HL-60/S4 treated with phorbol 12-myristate 13-acetate at 8.2 ng/mL for 4 days and 3 days (cell line): Measurements from ENCODE around the gene CIRBP.
"Not testable (repeated sequence)": the region's sequence is repeated elsewhere in the genome, so short reads cannot be mapped to it uniquely, and the experiment has no call there.

Experiments used
- in situ Hi-C: fragments of 300-500 bp; cut with MboI; formaldehyde crosslinking; loops from 2 replicates; pipeline ENCODE4 v1.15.0; 2022; ENCODE audit warnings: low sequenced_read_pairs

The CIRBP gene

DNA sequence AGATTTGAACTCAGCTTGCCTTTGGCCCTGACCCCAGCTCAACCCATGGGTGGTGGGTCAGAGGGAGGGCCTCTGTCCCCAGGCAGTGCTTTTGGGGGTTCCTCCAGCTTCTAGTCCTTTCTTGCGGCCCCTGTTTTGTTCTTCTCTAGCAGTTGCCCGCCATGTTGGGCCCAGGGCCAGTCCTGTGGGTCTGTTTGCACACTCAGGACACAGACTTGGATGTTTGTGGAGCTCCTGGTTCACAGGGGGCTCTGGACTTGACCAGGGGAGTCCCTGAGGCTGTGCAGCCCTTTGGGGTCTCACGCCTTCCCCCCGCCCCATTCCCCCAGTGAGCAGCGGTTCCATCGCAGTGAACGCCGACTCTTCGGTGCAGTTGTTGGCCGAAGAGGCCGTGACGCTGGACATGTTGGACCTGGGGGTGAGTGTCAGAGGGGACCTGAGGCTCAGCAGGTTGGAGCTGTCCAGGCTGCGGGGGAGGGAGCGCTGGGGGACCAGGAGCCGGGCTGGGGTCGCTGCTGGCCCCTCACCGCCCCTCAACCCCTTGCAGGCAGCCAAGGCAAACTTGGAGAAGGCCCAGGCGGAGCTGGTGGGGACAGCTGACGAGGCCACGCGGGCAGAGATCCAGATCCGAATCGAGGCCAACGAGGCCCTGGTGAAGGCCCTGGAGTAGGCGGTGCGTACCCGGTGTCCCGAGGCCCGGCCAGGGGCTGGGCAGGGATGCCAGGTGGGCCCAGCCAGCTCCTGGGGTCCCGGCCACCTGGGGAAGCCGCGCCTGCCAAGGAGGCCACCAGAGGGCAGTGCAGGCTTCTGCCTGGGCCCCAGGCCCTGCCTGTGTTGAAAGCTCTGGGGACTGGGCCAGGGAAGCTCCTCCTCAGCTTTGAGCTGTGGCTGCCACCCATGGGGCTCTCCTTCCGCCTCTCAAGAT, 25.1 kb upstream of the CIRBP start:
- in situ Hi-C loops: no loop called here

DNA sequence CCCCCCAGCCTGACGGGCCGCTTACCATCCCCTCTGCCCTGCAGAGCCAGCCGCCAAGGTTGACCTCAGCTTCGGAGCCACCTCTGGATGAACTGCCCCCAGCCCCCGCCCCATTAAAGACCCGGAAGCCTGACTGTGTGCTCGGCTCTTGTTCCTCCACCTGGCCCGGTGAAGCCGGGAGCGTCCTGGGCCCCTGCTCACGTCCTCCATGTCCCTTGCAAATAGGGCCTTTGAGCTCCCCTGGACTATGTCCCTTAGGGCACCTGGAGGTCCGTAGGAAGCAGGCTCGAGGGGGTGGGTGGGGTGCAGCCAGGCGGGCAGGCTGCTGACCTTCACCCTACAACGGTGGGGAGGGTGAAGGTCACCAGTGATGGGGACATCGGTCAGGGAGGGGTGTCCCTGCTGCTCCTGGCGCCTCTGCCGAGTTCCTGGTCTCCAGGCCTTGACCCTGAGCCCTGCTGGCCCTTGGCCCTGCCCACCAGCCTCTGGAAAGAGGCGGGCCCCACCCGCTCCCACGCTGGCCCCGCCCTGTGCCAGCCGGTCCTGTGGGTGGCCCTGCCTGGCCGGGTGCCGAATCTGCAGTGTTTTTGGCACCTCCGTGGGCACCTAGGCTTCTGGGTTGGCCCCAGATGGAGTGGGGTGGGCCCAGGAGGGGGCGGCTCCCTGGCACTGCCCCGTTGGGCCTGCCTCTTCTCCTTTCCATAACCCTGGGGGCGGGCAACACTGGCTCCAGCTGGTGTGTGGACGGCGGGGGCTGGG, 24.3 kb upstream of the CIRBP start:
- in situ Hi-C loops: no loop called here

DNA sequence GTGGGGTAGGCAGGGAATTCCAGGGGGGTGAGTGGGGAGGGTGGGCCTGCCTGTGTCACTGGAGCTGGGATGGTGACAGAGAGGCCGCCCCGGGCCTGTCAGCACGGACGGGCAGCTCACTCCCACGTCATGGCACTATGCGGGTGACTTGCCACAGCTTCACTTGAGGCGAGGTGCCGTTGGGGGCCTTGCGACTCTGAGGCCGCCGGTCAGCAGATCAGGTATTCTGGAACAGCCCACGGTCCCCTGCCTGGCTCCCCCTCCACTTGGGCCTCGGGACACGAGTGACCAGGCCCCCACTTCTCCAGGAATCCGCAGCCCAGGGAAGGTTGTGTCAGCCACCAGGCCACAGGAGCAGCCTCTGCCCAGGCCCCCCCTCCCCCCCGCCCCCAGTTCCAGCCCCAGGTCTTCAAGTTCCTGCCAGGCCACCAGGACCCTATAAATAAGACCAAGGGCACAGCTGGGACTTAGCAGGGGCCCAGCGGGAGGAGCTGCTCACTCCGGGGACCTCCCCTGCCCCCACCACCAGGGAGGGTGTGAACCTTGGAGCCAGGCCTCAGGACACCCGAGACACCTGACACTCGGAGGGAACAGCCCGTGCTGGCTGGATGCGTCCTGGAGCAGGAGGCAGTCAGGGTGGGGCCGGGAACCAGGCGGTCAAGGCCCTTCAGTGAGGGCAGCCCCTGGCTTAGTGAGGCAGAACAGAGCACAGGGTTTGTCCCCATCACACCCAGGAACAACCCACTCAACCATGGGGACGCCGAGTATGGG, 23.5 kb upstream of the CIRBP start:
- in situ Hi-C loops: no loop called here

DNA sequence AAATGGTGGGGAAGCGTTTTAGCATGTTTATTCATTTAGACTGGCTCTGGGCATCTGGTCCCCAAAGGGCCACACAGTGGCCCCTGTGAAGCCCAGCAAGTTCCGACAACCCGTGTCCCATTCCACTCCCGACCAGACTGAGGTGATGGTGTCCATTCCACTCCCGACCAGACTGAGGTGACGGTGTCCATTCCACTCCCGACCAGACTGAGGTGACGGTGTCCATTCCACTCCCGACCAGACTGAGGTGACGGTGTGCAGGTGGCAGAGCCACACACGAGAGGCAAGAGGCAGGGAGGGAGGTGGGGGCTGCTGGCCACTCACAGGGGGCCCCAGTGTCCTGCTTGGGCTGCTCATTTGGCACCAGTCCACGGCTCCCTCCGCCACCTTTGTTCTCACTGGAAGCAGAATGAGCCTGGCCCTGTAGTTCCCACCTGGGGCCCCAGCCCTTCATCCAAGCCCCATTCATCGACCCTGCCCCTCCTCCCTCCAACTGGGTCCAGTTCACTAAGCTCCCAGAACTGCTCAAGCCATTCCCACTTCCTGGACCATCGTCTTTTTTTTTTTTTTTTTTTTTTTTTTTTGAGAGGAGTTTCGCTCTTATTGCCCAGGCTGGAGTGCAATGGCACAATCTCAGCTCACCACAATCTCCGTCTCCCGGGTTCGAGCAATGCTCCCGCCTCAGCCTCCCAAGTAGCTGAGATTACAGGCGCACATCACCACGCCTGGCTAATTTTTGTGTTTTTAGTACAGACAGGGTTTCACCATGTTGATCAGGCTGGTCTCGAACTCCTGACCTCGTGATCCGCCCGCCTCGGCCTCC, 22.7 kb upstream of the CIRBP start:
- in situ Hi-C loops: not testable (repeated sequence)

DNA sequence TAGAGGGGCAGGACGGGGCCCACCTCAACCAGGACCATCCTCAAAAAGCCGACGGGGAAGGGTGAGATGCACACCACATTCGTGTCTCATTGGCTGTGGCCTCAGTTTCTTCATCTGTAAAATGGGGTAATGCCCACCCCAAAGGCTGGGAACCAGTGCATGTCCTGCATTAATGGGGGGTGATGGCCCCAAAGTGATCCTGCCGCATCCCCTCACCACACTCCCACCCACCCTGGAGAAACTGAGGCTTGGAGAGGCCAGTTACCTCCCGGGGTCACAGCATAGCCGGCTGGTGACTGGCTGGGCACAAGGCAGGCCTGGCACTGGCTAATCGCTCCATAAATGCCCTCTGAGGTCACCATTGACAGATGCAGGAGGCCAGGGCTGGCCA, 21.4 kb upstream of the CIRBP start:
- in situ Hi-C loops: no loop called here

DNA sequence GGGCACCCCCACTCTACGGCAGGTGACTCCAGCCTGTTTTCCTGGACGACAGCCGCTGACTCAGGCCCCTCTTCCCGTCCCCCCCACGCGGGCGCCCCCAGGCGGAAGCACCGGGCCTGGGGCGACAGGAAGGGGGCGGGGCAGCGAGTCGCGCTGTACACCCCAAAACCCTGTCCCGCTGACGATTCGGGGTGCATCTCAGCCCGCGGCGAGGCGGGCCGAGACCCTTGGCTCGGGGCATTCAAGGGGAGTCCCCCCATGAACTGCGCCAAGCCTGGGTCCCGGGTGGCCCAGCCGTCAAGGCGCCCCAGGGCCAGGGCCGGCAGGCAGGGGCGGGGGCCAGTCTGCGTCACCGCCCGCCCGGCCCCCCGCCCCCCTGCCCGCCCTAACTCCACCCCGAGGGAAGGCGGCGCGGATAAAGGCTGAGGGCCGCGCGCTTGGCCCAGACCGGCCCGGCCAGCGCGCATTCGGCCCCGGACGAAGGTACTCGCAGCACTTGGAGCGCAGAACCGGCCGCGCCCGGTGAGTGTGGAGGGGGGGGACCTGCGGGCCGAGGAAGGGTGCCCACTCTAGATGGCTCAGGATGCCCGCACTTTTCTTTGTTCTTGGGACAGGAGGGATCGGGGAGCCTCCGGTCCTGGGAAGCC, 20.9 kb upstream of the CIRBP start, which contains the start of gene MIDN:
Gene MIDN, plus strand, starts transcription at position 445 of the 647 bp plus-strand sequence. CDS start 1,714 bp downstream, outside the sequence.
- in situ Hi-C loops: no loop called here

DNA sequence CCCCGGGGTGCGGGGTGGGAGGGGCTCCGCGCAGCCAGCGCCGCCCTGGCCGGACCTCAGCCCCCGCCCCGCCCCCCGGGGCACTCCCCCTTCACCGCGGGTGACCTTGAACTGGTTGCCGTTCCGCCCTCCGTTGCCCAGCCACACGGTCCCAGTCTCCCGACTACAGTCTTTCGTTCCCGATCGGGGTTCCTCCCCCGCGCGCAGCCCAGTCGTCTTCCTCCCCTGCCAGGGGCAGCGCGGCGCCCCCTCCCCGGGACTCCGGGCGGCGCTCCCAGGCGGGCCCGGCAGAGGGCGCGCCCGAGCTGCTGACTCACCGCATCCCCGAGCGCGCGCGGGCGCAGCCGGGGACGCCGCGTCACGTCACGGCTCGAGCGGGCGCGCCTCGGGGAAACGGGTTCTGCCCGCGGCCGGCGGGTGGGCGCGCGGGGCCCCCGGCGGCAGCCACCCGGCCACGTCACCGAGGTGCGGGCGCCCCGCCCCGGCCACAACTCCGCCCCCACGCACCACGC, 20.3 kb upstream of the CIRBP start:
- in situ Hi-C loops: no loop called here

DNA sequence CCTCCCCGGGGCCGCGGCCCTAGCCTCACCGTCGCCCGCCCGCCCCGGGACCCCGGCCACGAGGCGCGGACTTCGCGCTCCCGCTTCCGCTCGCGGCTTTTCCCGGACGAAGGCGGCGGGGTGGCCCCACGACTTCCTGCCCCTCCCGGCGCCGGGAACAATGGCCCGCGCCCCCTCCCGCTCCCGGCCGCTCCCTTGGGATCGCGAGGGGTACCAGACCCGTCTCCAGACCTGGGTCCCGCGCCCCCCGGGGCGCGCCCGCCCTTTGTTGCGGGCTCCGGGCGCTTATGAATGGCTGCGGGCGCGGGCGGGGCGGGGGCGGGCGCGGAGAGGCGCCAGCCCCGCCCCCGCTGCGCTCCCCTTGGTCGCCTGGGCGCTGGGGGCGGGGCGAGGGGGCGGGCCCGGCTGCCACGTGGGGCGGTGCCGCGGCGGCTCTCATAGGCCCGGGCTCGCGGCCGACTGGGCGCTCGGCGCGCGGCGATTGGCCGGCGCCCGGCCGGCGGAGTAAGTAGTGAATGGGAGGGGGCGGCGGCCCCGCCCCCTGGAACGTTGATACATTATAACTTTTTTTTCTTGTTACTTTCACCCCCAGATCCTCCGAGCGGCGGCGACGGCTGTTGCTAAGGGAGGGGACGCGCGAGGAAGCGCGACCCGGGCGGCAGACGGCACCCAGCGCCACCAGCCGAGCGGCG, 19.7 kb upstream of the CIRBP start:
- in situ Hi-C loops: no loop called here

DNA sequence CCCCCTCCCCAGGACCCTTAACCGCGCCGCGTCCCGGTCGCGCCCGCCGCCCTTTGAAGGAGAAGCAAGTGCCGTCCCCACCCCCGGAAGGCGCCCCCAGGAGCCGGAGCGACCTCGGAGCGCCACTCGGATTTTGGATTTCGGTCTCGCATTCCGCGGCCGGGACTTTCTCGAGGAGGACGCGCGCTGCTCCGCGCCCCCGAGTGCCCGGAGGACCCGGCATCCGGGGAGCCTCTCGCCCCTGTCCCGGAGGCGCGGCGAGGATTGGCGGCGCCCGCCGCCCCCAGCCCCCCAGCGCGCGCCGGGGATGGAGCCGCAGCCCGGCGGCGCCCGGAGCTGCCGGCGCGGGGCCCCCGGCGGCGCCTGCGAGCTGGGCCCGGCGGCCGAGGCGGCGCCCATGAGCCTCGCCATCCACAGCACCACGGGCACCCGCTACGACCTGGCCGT, 19.1 kb upstream of the CIRBP start:
- in situ Hi-C loops: no loop called here

DNA sequence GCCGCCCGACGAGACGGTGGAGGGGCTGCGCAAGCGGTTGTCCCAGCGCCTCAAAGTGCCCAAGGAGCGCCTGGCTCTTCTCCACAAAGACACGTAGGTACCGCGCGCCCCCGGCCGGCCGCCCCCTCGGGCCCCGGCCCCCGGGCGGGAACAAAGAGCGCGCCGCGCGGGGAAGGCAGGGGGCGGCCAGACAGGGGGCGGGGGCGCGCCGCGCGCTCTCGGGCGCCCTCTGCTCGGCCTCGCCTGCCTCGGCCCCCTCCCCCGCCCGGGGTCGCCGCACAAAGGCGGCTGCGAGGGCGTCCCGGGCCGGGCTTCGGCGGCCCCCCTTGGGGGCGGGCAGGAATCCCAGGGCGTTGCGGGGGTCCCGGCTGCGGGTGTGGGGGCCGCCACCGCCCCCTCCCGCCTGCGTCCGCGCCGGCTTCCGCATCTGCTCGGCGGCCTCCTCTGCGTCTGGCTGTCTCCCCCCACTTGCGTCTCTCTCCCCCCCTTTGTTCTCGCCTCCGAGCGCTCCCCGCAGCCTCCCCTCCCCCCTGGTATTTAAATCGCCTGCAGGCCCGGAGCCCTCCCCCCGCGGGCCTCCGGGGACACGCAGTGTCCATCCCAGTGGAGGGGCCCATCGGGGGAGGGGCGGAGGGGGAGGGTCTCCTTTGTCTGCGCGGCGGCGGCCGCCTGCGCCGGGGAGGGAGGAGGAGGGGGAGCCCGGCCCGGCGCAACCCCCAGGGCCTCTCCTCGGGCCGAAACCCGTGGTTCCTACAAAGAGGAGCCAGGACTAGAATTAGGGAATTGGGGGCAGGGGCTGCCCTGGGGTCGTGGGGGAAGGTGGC, 18.5 kb upstream of the CIRBP start:
- in situ Hi-C loops: no loop called here

DNA sequence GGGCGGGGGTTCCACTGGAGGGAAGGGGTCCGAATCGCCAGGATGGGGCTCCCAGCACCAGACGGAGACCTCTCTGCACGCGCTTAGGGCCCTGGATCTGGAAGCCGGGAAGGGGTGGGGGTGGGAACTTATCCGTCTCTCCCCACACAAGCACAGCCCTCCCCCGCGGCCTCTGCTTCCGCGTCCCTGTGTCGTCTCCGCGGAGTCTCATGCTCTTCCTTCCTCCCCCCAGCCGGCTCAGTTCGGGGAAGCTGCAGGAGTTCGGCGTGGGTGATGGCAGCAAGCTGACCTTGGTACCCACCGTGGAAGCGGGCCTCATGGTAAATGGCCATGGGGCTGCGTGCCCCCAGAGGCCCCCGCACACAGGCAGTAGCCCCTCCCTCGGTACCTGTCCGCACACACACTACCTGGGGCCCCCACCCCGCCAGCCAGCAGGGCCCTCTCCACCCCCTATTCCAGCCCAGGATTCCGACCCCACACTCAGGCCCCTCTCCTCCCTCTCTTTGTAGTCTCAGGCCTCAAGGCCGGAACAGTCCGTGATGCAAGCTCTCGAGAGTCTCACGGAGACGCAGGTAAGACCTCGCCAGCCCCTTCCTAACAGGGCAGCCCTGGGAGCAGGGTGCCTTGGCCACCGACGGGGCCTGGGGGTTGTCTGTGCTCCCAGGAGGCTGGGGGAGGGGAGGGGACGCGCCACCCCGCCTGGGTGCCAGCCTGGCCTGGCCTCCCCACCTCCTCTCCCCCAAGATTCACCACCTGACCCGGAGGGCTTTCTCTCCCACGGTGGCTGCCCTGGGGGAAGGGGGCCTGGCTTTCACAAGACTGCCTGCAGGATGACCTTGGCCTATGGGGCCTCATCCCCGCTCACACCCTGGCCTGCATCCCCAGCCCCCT, 17.6 kb upstream of the CIRBP start:
- in situ Hi-C loops: no loop called here

DNA sequence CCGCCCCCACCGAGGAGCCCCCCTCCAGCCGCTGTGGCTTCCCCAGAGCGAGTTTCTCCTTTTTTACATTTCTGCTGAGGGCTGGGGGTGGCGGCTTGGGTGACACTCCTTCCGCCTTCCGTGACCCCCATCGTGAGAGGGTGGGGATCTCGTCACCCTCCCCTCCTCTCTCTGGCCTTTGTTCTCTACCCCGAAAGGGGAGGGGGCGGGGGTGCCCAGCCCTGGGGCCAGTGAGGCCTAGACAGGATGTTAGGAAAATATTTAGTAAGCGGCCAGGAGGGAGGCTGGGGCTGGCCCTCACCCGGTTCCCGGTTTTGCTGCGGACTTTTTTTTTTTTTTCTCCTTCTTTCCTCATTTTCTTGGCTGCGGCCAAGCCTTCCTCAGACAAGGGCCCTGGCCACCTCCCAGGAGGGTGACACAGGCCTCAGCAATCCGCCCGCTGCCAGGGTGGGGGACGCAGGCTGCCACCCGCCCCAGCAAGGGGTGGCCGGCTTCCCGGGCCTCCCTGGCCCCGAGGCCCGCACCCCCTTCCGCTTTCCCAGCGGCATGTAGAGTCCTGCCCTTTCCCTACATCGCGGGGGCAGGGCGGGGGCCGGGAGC, 16.8 kb upstream of the CIRBP start:
- in situ Hi-C loops: no loop called here

DNA sequence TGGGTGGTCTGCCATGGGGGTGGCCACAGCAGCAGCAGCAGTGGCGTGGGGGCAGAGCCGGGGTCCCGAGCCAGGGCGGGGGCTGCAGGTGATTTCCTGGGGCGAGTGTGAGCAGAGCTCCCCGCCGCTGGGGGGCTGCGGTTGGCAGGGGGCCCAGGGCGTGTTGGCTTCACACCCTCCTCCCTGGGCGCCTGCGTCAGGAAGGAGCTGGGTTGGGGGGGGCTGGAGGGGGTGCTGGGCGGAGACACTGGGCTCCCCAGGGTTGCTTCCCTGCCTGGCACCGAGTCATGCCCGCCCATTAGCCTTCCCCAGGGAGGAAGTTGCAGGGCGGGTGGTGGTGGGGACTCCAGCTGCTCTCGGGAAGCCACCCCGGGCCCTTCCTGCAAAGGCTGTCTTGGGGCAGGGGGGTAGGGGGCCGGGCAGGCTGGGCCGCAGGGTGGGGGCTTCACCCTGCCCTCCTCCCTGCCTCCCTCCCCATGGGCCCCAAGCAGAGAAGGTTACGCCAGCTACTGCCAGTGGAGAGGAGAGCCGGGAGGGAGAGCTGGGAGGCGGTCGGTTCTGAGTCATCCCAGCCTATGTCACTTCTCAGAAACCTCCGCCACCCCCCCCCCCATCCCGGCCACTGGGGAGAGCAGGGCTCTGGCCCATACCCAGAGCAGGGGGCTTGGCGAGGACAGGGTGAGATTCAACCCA, 16.2 kb upstream of the CIRBP start:
- in situ Hi-C loops: no loop called here

DNA sequence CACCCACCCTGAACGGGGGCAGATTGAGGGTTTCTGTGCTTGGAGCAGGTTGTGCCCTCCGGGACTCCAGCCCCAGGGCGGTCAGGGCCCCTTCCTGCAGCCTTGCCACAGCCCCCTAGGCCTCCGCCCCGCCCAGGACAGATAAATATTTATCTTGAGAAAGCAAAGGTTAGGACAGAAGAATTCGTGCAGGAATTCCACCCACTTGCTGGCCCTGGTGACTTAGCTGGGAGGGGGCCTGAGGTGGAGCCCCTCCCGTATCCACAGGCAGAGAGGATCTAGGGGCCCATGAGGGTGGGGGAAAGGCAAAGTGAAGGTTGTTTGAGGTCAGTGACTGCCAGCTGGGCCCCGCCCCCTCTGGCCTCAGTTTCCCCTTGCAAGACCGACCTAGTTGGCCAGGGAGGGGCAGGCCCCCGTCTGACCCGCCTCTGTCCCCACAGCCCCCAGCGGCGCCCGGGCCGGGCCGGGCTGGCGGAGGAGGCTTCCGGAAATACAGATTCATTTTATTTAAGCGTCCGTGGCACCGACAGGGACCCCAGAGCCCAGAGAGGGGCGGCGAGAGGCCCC, 15.5 kb upstream of the CIRBP start:
- in situ Hi-C loops: no loop called here

DNA sequence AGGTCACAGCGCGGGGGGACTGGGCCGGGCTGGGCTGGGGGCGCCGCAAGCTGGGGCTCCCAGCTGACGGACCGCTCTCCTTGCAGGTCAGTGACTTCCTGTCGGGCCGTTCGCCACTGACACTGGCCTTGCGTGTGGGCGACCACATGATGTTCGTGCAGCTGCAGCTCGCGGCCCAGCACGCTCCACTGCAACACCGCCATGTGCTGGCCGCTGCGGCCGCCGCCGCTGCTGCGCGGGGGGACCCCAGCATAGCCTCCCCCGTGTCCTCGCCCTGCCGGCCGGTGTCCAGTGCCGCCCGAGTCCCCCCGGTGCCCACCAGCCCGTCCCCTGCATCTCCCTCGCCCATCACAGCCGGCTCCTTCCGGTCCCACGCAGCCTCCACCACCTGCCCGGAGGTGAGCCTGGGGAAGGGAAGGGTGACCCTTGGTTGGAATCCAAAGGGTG, 15.0 kb upstream of the CIRBP start:
- in situ Hi-C loops: no loop called here
